Measurements from ENCODE around the gene BMS1. TPM values are rescaled to one million over a fixed set of nuclear protein-coding genes. Genes with fewer than 3 reads are reported as not detected.

Gene BMS1
- total and polyA plus RNA-seq, 2 of the 13 experiments (the other 11 are each of a cell fraction or from before 2014, with no cell fraction given): 3.9 to 25.2 TPM

GRCh38 chr10:42876945-42877344, 94.3 kb downstream of the BMS1 start:
- no TSS peak for BruUV-seq (replicated peaks)
- in situ Hi-C loops (cut with HindIII; ENCODE audit: extremely low pct_ligation_motif_present, low pct_unique_long_range_greater_than_20kb): no loop called here

More at GRCh38 chr10:42876945-42877344, 94.3 kb downstream of the BMS1 start:
- H3K27ac ChIP-seq (ENCODE audit: extremely low read length, insufficient read depth, low read length): no peak overlapping the region
- FAIRE-seq: no peak
- no peak overlapping the region for H2AFZ ChIP-seq (ENCODE audit: low read length)
- intact Hi-C loops (cut with micrococcal nuclease; ENCODE audit: unreplicated experiment): no loop called here
- POLR2A ChIA-PET: no interaction called here
- no peaks in the 10 kb centered on the region for H3K79me2 ChIP-seq (ENCODE audit: insufficient read depth, low read length)
- no peak for ATAC-seq
- H3K9ac ChIP-seq (ENCODE audit: insufficient read depth, low read depth, low read length): no peak overlapping the region
- H3K27me3 ChIP-seq (ENCODE audit: control insufficient read depth in 1 of 2, insufficient read depth in 2 of 2, low read length in 2 of 2): peaks cover 7 to 22% of the 10 kb centered on the region in 2 experiments; a peak in 3 of 5 replicates
- 6% methylated on average over 3 of the region's 6 CpGs for WGBS (ENCODE audit: low lambda C conversion rate)
- H3K4me3 ChIP-seq (replicated peaks in 1 of 3; ENCODE audit: insufficient read depth in 1 of 3, low read depth in 2 of 3, low read length in 3 of 3): no peak overlapping the region
- CTCF ChIA-PET (ENCODE audit: low intra/inter-chr PET ratio, low total read pairs): no interaction called here
- peaks cover under 1% of the 10 kb centered on the region; the same call in 1 of the 2 replicates for H3K9me3 ChIP-seq (ENCODE audit: low read length)
- TF ChIP-seq E2F2 (CRISPR knock-in tag; IDR thresholded peaks at IDR 0.05; ENCODE audit: borderline replicate concordance) (no peak), ZNF788 (CRISPR knock-in tag; IDR thresholded peaks at IDR 0.05; ENCODE audit: borderline replicate concordance) (no peak), CERS6 (CRISPR knock-in tag; IDR thresholded peaks at IDR 0.05) (no peak), ZFP82 (CRISPR knock-in tag; IDR thresholded peaks at IDR 0.05; ENCODE audit: borderline replicate concordance) (no peak), GLI4 (CRISPR knock-in tag; IDR thresholded peaks at IDR 0.05; ENCODE audit: borderline replicate concordance) (no peak), ETS1 (CRISPR knock-in tag; IDR thresholded peaks at IDR 0.05) (no peak), BCL3 (CRISPR knock-in tag; IDR thresholded peaks at IDR 0.05) (no peak), RFX3 (CRISPR knock-in tag; IDR thresholded peaks at IDR 0.05) (no peak), PCBP2 (optimal IDR thresholded peaks at IDR 0.05; ENCODE audit: low read depth, low read length, poor library complexity, severe bottlenecking) (no peak), ZNF564 (CRISPR knock-in tag; IDR thresholded peaks at IDR 0.05) (no peak), ATM (IDR thresholded peaks at IDR 0.05; ENCODE audit: borderline replicate concordance) (no peak)
- no peaks in the 10 kb centered on the region for H3K36me3 ChIP-seq (replicated peaks in 1 of 2; ENCODE audit: control insufficient read depth in 1 of 2, insufficient read depth in 2 of 2, low read length in 2 of 2)
- 0 out of 2 replicates have a peak, but pooled peaks cover 3% of the 10 kb centered on the region for H4K20me1 ChIP-seq (ENCODE audit: insufficient read depth, low read length)
- H3K4me2 ChIP-seq (ENCODE audit: low read depth, low read length): no peak overlapping the region
- H3K4me1 ChIP-seq (ENCODE audit: insufficient read depth, low read length): no peaks in the 10 kb centered on the region
- DNase-seq (ENCODE audit: low spot score): no peak
